HUES48 (cell line): Measurements from ENCODE around the gene CARTPT.

Experiments
- H3K27ac ChIP-seq: one replicate; pipeline ENCODE4 v1.7.0; 2013; ENCODE audit warnings: low read depth, low read length, inconsistent platforms
- H3K27me3 ChIP-seq: 2 replicates; pipeline ENCODE4 v1.6.1; 2013; ENCODE audit warnings: mild to moderate bottlenecking, low read length; ENCODE audit not compliant: control insufficient read depth, insufficient read depth
- H3K36me3 ChIP-seq: 2 replicates; pipeline ENCODE4 v1.6.1; 2013; ENCODE audit warnings: low read length; ENCODE audit not compliant: control insufficient read depth, insufficient read depth
- H3K4me1 ChIP-seq: 2 replicates; pipeline ENCODE4 v1.6.1; 2013; ENCODE audit warnings: mild to moderate bottlenecking, low read length; ENCODE audit not compliant: control insufficient read depth, insufficient read depth
- H3K4me3 ChIP-seq: 2 replicates; pipeline ENCODE4 v1.5.1; 2013; ENCODE audit warnings: mild to moderate bottlenecking, low read depth, low read length
- H3K9ac ChIP-seq: 2 replicates; pipeline ENCODE4 v1.6.1; 2013; ENCODE audit warnings: mild to moderate bottlenecking, low read depth, low read length, moderate library complexity
- H3K9me3 ChIP-seq: 2 replicates; pipeline ENCODE4 v1.6.1; 2013; ENCODE audit warnings: low read length; ENCODE audit not compliant: control insufficient read depth, insufficient read depth

CARTPT gene

GRCh38 chr5:71757590-71758543, 38.8 kb downstream of the CARTPT start:
- no peak overlapping the region for H3K4me3 ChIP-seq
- H3K27me3 ChIP-seq: no peaks in the 10 kb centered on the region
- no peak overlapping the region for H3K27ac ChIP-seq
- H3K36me3 ChIP-seq: no peaks in the 10 kb centered on the region
- no peaks in the 10 kb centered on the region for H3K4me1 ChIP-seq
- H3K9ac ChIP-seq: no peak overlapping the region
- H3K9me3 ChIP-seq: no peaks in the 10 kb centered on the region

GRCh38 chr5:71762826-71763225, 43.8 kb downstream of the CARTPT start:
- H3K4me1 ChIP-seq: peaks cover 6% of the 10 kb centered on the region
- H3K9me3 ChIP-seq: no peaks in the 10 kb centered on the region
- no peak overlapping the region for H3K9ac ChIP-seq
- H3K4me3 ChIP-seq: no peak overlapping the region
- H3K36me3 ChIP-seq: no peaks in the 10 kb centered on the region
- no peaks in the 10 kb centered on the region for H3K27me3 ChIP-seq
- no peak overlapping the region for H3K27ac ChIP-seq

- no peak overlapping the region for H3K9ac ChIP-seq
- H3K9me3 ChIP-seq: no peaks in the 10 kb centered on the region
- peaks cover 6% of the 10 kb centered on the region for H3K4me1 ChIP-seq
- H3K27me3 ChIP-seq: no peaks in the 10 kb centered on the region
- H3K4me3 ChIP-seq: no peak overlapping the region
- H3K27ac ChIP-seq: no peak overlapping the region
- no peaks in the 10 kb centered on the region for H3K36me3 ChIP-seq
These were observed 48.6 kb downstream of the CARTPT start for GRCh38 chr5:71767661-71768060.

GRCh38 chr5:71769287-71769686, 50.2 kb downstream of the CARTPT start:
- H3K36me3 ChIP-seq: no peaks in the 10 kb centered on the region
- H3K4me1 ChIP-seq: peaks cover 6% of the 10 kb centered on the region
- no peak overlapping the region for H3K27ac ChIP-seq
- no peak overlapping the region for H3K4me3 ChIP-seq
- no peaks in the 10 kb centered on the region for H3K9me3 ChIP-seq
- H3K9ac ChIP-seq: no peak overlapping the region
- H3K27me3 ChIP-seq: no peaks in the 10 kb centered on the region

- H3K4me3 ChIP-seq: no peak overlapping the region
- no peak overlapping the region for H3K27ac ChIP-seq
- H3K9ac ChIP-seq: no peak overlapping the region
- no peaks in the 10 kb centered on the region for H3K36me3 ChIP-seq
- H3K4me1 ChIP-seq: peaks cover 3% of the 10 kb centered on the region
- H3K9me3 ChIP-seq: no peaks in the 10 kb centered on the region
- H3K27me3 ChIP-seq: no peaks in the 10 kb centered on the region
These were observed 51.3 kb downstream of the CARTPT start for GRCh38 chr5:71770381-71770780.
